Rectal smooth muscle tissue (tissue), 1 donor: ENCODE data around the gene ZNF629.

Experiments used
- H3K27ac ChIP-seq: one replicate; pipeline ENCODE4 v1.7.0; 2013; ENCODE audit warnings: low read depth, low read length, inconsistent platforms
- H3K27me3 ChIP-seq: one replicate; pipeline ENCODE4 v1.7.0; 2013; ENCODE audit warnings: low read length; ENCODE audit not compliant: control insufficient read depth, insufficient read depth
- H3K36me3 ChIP-seq: one replicate; pipeline ENCODE4 v1.7.0; 2013; ENCODE audit warnings: low read length; ENCODE audit not compliant: control insufficient read depth, insufficient read depth
- H3K4me1 ChIP-seq: one replicate; pipeline ENCODE4 v1.7.0; 2013; ENCODE audit warnings: low read length; ENCODE audit not compliant: control insufficient read depth, insufficient read depth
- H3K4me3 ChIP-seq: one replicate; pipeline ENCODE4 v1.7.0; 2013; ENCODE audit warnings: low read length
- H3K9ac ChIP-seq: one replicate; pipeline ENCODE4 v1.7.0; 2013; ENCODE audit warnings: low read length

The ZNF629 gene

DNA sequence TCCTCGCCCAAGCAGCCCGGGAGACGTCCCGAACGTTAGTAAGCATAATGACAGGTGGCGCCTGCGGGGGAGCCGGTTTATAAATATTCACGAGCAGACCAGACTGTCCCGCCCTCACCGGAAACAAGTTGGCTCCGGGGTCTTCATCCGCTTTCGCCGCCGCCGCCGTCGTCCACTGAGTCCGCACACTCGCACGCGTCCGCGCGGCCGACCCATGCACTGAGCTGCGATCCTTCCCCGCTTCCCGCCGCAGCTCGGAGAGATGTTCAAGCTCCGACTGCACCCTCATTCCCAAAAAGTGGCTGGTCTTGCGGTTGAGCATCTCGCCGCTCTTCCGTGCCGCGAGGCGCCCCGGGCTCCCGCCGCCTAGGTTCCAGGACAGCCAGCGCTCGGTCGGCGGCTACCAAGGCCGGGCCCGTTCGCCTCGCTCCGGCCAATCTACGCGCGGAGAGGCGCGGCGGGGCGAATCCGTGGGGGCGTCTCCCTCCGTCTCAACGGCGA, 25.5 kb downstream of the ZNF629 start:
- peak overlapping the region; percentile 24 for H3K27ac ChIP-seq
- peaks cover 30% of the 10 kb centered on the region for H3K36me3 ChIP-seq
- H3K27me3 ChIP-seq = no peaks in the 10 kb centered on the region
- peaks cover 19% of the 10 kb centered on the region for H3K4me1 ChIP-seq
- peak overlapping the region; percentile 94 for H3K4me3 ChIP-seq
- H3K9ac ChIP-seq = no peak overlapping the region

GRCh38 chr16:30760577-30761426, 26.2 kb downstream of the ZNF629 start:
- Histone ChIP-seq H3K27me3 (no peaks in the 10 kb centered on the region), H3K27ac (no peak overlapping the region), H3K9ac (no peak overlapping the region), H3K36me3 (peaks cover 30% of the 10 kb centered on the region), H3K4me3 (peak overlapping the region; percentile 94), H3K4me1 (peaks cover 19% of the 10 kb centered on the region)

GRCh38 chr16:30760001-30760559, 26.9 kb downstream of the ZNF629 start:
- Histone ChIP-seq H3K36me3 (peaks cover 26% of the 10 kb centered on the region), H3K4me3 (no peak overlapping the region), H3K27ac (no peak overlapping the region)

DNA sequence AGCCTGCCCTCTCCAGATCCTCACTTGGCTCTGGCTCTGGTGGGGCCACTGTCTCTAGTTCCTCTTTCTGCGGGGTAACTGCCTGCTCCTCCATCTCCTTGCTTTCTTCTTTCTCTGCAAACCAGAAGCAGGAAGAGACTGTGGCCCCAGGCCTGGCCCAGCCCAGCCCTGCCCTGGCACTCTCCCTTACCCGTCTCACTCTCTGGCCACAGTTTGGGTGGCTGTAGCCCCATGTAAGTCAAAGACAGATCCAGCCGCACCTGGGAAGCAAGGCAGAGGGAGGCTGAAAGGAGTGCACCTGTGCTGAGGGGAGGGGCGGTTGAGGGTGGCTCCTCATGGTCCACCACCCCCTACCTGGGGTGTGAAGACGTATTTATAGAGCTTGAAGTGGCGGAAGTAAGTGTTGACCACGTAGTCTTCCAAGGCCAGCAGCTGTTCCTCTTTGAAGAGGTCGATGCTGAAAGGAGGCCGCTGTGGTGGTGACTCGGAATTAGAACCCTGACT, 28.0 kb downstream of the ZNF629 start:
- H3K27ac ChIP-seq = no peak overlapping the region

More at GRCh38 chr16:30760001-30760559, 26.9 kb downstream of the ZNF629 start:
- no peaks in the 10 kb centered on the region for H3K27me3 ChIP-seq
- H3K9ac ChIP-seq = no peak overlapping the region
- peaks cover 19% of the 10 kb centered on the region for H3K4me1 ChIP-seq

DNA sequence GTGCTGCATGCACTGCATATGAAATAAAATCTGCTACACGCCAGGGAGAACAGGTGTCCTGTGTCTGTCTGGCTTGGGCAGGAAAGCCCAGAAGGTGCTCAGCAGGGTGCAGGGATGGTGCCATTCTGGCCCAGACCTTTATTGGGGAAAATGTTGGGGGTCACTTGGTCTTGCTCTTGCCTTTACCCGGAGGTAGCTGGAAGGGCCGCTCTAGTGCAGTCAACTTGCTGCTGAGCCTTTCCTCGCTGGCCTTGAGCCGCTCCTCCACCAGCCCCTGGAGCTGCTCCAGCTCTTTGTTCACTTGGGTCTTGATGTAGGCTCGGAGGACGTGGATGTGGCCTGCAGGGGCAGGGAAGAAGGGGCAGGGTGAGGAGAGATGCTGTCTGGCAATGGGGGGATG, 29.7 kb downstream of the ZNF629 start:
- no peak overlapping the region for H3K4me3 ChIP-seq
- H3K9ac ChIP-seq = no peak overlapping the region
- peaks cover 21% of the 10 kb centered on the region for H3K36me3 ChIP-seq
- H3K27ac ChIP-seq = no peak overlapping the region
- no peaks in the 10 kb centered on the region for H3K27me3 ChIP-seq
- peaks cover 7% of the 10 kb centered on the region for H3K4me1 ChIP-seq

More for the DNA sequence above, 28.0 kb downstream of the ZNF629 start:
- Histone ChIP-seq H3K27me3 (no peaks in the 10 kb centered on the region), H3K36me3 (peaks cover 17% of the 10 kb centered on the region), H3K4me1 (peaks cover 19% of the 10 kb centered on the region), H3K4me3 (no peak overlapping the region), H3K9ac (no peak overlapping the region)

- no peak overlapping the region for H3K4me3 ChIP-seq
- no peak overlapping the region for H3K27ac ChIP-seq
- peaks cover 7% of the 10 kb centered on the region for H3K4me1 ChIP-seq
- no peak overlapping the region for H3K9ac ChIP-seq
- H3K27me3 ChIP-seq = no peaks in the 10 kb centered on the region
- peaks cover 21% of the 10 kb centered on the region for H3K36me3 ChIP-seq
Observed at GRCh38 chr16:30756781-30757100, 30.3 kb downstream of the ZNF629 start.

DNA sequence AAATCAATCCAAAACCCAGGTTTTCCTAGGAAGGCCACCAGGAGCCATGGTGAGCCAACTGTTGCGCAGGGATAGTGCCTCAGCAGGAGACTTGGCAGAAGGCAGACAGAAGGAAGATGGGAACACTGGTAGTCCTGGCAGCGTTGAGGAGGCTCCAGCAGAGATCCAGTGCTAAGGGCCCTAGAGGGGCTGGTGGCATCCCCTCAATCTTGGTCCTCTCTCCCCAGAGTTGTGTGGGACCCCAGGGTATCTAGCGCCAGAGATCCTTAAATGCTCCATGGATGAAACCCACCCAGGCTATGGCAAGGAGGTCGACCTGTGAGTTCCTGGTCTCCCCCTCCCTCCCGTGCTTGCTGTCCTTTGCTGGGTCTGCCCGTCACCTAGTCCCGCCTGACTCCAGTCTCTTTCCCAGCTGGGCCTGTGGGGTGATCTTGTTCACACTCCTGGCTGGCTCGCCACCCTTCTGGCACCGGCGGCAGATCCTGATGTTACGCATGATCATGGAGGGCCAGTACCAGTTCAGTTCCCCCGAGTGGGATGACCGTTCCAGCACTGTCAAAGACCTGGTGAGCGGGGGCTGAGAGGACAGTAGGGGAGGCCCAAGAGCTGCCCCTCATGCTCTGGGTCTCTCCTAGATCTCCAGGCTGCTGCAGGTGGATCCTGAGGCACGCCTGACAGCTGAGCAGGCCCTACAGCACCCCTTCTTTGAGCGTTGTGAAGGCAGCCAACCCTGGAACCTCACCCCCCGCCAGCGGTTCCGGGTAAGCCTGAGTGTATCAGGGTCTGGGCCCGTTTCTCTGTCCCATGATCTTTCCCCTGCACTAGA, 30.8 kb downstream of the ZNF629 start:
- Histone ChIP-seq H3K27me3 (no peaks in the 10 kb centered on the region), H3K9ac (no peak overlapping the region), H3K4me1 (peaks cover 4% of the 10 kb centered on the region), H3K36me3 (peaks cover 25% of the 10 kb centered on the region), H3K27ac (no peak overlapping the region), H3K4me3 (no peak overlapping the region)

DNA sequence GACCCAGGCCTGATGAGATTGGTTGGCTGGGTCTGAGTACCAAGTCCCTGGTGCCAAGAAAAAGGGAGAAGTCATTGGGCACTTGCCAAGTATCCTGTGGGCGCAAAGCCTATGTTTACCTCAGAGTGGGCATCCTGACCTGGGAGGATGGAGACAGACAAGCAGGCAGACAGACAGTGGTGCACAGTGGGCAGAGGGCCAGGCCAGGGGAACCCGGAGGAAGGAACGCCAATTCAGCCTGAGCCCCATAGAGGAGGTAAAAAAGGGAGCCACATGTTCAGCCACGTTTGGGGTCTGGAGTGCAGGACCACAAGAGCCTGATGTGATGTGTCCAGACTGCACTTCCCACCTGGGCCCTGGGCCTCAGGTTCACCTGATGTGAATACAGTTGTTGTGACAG, 33.4 kb downstream of the ZNF629 start:
- no peak overlapping the region for H3K4me3 ChIP-seq
- H3K9ac ChIP-seq = no peak overlapping the region
- no peak overlapping the region for H3K27ac ChIP-seq
- H3K36me3 ChIP-seq = peaks cover 25% of the 10 kb centered on the region
- H3K27me3 ChIP-seq = no peaks in the 10 kb centered on the region
- H3K4me1 ChIP-seq = no peaks in the 10 kb centered on the region

DNA sequence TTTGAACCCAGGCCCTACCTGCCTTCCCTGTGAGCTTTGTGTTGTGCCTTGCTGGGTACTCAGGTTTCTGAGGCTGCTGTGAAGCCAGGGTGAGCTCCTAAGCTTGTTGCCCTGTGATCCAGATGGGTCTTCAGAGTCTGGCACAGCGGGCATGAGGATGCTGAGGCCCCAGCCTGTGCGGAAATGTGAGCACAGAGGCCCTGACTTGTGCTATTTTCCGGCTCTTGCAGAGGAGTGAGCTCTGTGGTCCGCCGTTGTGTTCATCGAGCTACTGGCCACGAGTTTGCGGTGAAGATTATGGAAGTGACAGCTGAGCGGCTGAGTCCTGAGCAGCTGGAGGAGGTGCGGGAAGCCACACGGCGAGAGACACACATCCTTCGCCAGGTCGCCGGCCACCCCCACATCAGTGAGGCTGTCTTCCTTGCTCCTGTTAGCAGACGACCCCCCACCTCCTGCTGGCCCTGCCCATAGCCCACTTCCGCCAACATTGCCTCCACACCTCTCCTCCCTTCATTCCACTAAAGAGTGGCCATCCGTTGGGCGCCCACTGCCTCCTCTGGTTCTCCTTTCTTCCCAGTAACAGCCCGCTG, 36.0 kb downstream of the ZNF629 start:
- no peak overlapping the region for H3K27ac ChIP-seq
- peaks cover 11% of the 10 kb centered on the region for H3K36me3 ChIP-seq
- no peak overlapping the region for H3K9ac ChIP-seq
- H3K4me1 ChIP-seq = no peaks in the 10 kb centered on the region
- no peaks in the 10 kb centered on the region for H3K27me3 ChIP-seq
- no peak overlapping the region for H3K4me3 ChIP-seq

DNA sequence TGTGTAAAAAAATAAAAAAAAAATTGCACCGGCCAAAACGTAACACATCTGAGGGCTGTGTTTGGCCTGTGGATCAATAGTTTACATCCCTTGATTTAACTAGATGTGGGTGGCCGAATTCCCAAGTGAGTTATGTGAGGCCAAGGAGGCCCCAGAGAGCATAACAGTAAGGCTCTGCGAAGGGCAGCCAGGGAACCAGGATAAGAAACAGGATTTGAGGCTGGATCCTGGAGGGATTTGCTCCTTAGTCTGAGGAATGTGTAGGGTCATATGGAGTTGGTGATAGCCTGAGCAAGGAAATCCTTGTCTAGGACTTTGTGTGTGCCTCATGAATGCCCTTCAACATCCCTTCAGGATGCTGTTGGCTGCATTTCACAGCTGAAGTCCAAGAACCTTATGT, 36.8 kb downstream of the ZNF629 start:
- no peaks in the 10 kb centered on the region for H3K27me3 ChIP-seq
- peaks cover 8% of the 10 kb centered on the region for H3K36me3 ChIP-seq
- no peak overlapping the region for H3K9ac ChIP-seq
- H3K4me1 ChIP-seq = no peaks in the 10 kb centered on the region
- H3K27ac ChIP-seq = no peak overlapping the region
- no peak overlapping the region for H3K4me3 ChIP-seq

DNA sequence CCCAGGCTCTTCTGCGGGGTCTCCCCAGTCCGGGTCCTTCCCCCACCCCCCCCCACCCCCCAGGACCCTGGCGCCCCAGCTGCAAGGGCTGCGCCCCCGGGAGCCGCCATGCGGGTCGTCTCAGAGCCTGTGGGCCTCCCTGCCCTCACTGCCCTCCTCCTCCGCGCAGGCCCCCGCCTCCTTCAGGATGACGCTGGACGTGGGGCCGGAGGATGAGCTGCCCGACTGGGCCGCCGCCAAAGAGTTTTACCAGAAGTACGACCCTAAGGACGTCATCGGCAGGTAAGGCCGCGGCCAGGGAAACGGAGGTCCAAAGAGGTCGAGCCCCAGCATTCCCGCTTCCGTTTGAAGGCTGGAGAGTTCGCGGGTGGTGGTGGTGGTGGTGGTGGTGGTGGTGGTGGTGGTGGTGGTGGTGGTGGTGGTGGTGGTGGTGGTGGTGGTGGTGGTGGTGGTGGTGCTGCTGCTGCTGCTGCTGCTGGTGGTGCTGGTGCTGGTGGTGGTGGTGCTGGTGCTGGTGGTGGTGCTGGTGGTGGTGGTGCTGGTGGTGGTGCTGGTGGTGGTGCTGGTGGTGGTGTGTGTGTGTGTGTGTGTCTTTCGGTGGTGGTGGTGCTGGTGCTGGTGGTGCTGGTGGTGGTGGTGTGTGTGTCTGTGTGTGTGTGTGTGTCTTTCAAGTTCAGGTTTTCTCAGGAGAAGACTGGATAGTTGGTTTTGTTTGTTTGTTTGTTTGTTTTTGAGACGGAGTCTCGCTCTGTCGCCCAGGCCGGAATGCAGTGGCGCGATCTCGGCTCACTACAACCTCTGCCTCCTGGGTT, 38.2 kb downstream of the ZNF629 start:
- Histone ChIP-seq H3K27ac (peak overlapping the region; percentile 50), H3K36me3 (peaks cover 9% of the 10 kb centered on the region), H3K9ac (peak overlapping the region; percentile 39)

More for the DNA sequence above, 38.2 kb downstream of the ZNF629 start:
- Histone ChIP-seq H3K4me1 (no peaks in the 10 kb centered on the region), H3K27me3 (no peaks in the 10 kb centered on the region), H3K4me3 (peak overlapping the region; percentile 85)
